Adrenal gland (tissue), 5 donors: ENCODE measurements around the gene AARS1.

ENCODE experiments used
- POLR2A ChIP-seq, 2 donors: fragments of 450-650 bp; IDR thresholded peaks; one replicate each; pipeline ENCODE4 v1.6.1; 2017; ENCODE audit warnings: antibody characterized with exemption in 2 of 2, mild to moderate bottlenecking in 2 of 2, moderate library complexity in 1 of 2
- TF ChIP-seq, protein P1 (sequence below), 6 experiments: fragments of 450-650 bp in 4 of 6; fragments of 200-600 bp in 2 of 6; sonication (generic) in 1 of 6; IDR thresholded peaks; 1 replicate in 5 of 6; 2 replicates in 1 of 6; pipeline versions ENCODE4 v1.5.1 to v1.8.0; 2016 to 2021; ENCODE audit warnings: antibody characterized with exemption in 6 of 6, mild to moderate bottlenecking in 2 of 6, moderate library complexity in 1 of 6
- donor health status: DM: no; HTN: no; CAD: no.

- TF ChIP-seq, protein P1, sequence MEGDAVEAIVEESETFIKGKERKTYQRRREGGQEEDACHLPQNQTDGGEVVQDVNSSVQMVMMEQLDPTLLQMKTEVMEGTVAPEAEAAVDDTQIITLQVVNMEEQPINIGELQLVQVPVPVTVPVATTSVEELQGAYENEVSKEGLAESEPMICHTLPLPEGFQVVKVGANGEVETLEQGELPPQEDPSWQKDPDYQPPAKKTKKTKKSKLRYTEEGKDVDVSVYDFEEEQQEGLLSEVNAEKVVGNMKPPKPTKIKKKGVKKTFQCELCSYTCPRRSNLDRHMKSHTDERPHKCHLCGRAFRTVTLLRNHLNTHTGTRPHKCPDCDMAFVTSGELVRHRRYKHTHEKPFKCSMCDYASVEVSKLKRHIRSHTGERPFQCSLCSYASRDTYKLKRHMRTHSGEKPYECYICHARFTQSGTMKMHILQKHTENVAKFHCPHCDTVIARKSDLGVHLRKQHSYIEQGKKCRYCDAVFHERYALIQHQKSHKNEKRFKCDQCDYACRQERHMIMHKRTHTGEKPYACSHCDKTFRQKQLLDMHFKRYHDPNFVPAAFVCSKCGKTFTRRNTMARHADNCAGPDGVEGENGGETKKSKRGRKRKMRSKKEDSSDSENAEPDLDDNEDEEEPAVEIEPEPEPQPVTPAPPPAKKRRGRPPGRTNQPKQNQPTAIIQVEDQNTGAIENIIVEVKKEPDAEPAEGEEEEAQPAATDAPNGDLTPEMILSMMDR (IDR thresholded peaks at IDR 0.05) = peak; percentile 16 to 52 (median 39)
- no peak for TF ChIP-seq POLR2A (IDR thresholded peaks at IDR 0.05)
Measured at GRCh38 chr16:70331588-70332358, 42.5 kb upstream of the AARS1 start.
